HepG2 (cell line): Measurements from ENCODE around the gene ZNF771.

Experiments
- FOXP1 ChIP-seq, 2 experiments: fragments of 450-650 bp in 1 of 2; IDR thresholded peaks; 2 replicates each; pipeline ENCODE4 v1.6.1; 2017 to 2018; ENCODE audit warnings: antibody characterized with exemption in 1 of 2
- GLI4 ChIP-seq: sonication (generic); formaldehyde crosslinking; IDR thresholded peaks from 2 replicates; pipeline ENCODE4 v1.5.1; 2020; ENCODE audit warnings: missing genetic modification reagents, mild to moderate bottlenecking, moderate library complexity, borderline replicate concordance
- KAT2B ChIP-seq: fragments of 150-350 bp; IDR thresholded peaks from 2 replicates; pipeline ENCODE4 v1.6.1; 2014; ENCODE audit warnings: low read depth, low read length, borderline replicate concordance
- KLF16 ChIP-seq, 2 experiments: sonication (generic) in 1 of 2; formaldehyde crosslinking in 1 of 2; IDR thresholded peaks; 2 replicates each; pipeline versions ENCODE4 v1.6.1 to v1.8.0; 2016 to 2023; ENCODE audit warnings: missing genetic modification reagents in 2 of 2, missing compliant biosample characterization in 1 of 2
- PCBP2 ChIP-seq: fragments of 200-400 bp; formaldehyde crosslinking; optimal IDR thresholded peaks from 2 replicates; pipeline ENCODE3; 2018; ENCODE audit warnings: low read length, low read depth; ENCODE audit not compliant: poor library complexity, severe bottlenecking
- RCOR2 ChIP-seq: IDR thresholded peaks from 2 replicates; pipeline ENCODE4 v1.6.1; 2016; ENCODE audit warnings: missing biosample characterization, missing genetic modification reagents
- RFX3 ChIP-seq: IDR thresholded peaks from 2 replicates; pipeline ENCODE4 v1.6.1; 2016; ENCODE audit warnings: missing biosample characterization, missing genetic modification reagents
- SMC3 ChIP-seq: IDR thresholded peaks from 2 replicates; pipeline ENCODE4 v1.6.1; 2011; ENCODE audit warnings: low read length, improper control_type of control experiment
- SOX6 ChIP-seq, 2 experiments: fragments of 450-650 bp in 1 of 2; sonication (generic) in 1 of 2; formaldehyde crosslinking in 1 of 2; IDR thresholded peaks; 2 replicates each; pipeline versions ENCODE4 v1.4.0 to v1.6.1; 2017 to 2020; ENCODE audit warnings: antibody characterized with exemption in 1 of 2, mild to moderate bottlenecking in 1 of 2, missing genetic modification reagents in 1 of 2
- SP1 ChIP-seq, 2 experiments: fragments of 450-650 bp in 1 of 2; sonication (generic) in 1 of 2; formaldehyde crosslinking in 1 of 2; IDR thresholded peaks; 2 replicates each; pipeline versions ENCODE4 v1.4.0 to v1.6.1; 2016 to 2020; ENCODE audit warnings: missing genetic modification reagents in 1 of 2
- ZBTB7B ChIP-seq: sonication (generic); formaldehyde crosslinking; IDR thresholded peaks from 2 replicates; pipeline ENCODE4 v1.4.0; 2020; ENCODE audit warnings: missing genetic modification reagents
- ZSCAN30 ChIP-seq: sonication (generic); formaldehyde crosslinking; IDR thresholded peaks from 2 replicates; pipeline ENCODE4 v1.5.0; 2020; ENCODE audit warnings: mild to moderate bottlenecking, missing genetic modification reagents
- TF ChIP-seq, protein P1 (sequence below): sonication (generic); formaldehyde crosslinking; IDR thresholded peaks from 2 replicates; pipeline ENCODE4 v1.4.0; 2020; ENCODE audit warnings: missing genetic modification reagents

DNA sequence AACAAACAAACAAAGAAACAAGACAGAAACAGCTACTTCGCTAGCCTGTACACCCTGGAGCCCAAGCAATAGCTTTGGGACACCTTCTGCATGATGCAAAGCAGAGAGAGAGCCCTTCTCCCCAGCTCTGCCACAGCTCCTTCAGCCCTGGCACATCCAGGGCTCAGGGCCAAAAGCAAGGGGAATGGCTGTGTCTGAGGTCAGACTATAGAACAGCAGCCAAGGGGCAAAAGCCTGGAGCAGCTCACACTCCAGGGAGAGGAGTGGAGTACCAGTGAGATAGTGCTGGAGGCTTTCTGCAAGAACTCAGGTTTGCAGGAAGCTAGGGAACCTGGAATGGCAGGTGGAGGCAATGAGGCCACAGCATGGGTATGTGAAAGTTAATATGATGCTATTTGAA, 49.9 kb downstream of the ZNF771 start:
- no peak for TF ChIP-seq GLI4
- TF ChIP-seq, protein P1, sequence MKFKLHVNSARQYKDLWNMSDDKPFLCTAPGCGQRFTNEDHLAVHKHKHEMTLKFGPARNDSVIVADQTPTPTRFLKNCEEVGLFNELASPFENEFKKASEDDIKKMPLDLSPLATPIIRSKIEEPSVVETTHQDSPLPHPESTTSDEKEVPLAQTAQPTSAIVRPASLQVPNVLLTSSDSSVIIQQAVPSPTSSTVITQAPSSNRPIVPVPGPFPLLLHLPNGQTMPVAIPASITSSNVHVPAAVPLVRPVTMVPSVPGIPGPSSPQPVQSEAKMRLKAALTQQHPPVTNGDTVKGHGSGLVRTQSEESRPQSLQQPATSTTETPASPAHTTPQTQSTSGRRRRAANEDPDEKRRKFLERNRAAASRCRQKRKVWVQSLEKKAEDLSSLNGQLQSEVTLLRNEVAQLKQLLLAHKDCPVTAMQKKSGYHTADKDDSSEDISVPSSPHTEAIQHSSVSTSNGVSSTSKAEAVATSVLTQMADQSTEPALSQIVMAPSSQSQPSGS (CRISPR knock-in tag), result no peak
- TF ChIP-seq SP1 (IDR thresholded peaks at IDR 0.05), result no peak
- TF ChIP-seq SP1 (CRISPR knock-in tag; IDR thresholded peaks at IDR 0.05), result no peak
- TF ChIP-seq RFX3, result no peak
- no peak for TF ChIP-seq SOX6 (IDR thresholded peaks at IDR 0.05)
- no peak for TF ChIP-seq SOX6 (CRISPR knock-in tag; IDR thresholded peaks at IDR 0.05)
- TF ChIP-seq KAT2B, result no peak
- TF ChIP-seq KLF16 (CRISPR knock-in tag; IDR thresholded peaks at IDR 0.05), result no peak
- no peak for TF ChIP-seq PCBP2
- TF ChIP-seq ZBTB7B (CRISPR knock-in tag), result no peak
- TF ChIP-seq ZSCAN30 (CRISPR knock-in tag), result no peak
- TF ChIP-seq FOXP1 (IDR thresholded peaks at IDR 0.05), result no peak
- TF ChIP-seq FOXP1 (CRISPR knock-in tag; IDR thresholded peaks at IDR 0.05), result no peak
- no peak for TF ChIP-seq RCOR2 (CRISPR knock-in tag)
- TF ChIP-seq SMC3, result no peak
